C4-2B (cell line): ENCODE measurements around the gene GDPGP1.
A peak's percentile ranks its signal among the peaks of the same experiment; 100 is the strongest.
"Not testable (repeated sequence)": the region's sequence is repeated elsewhere in the genome, so short reads cannot be mapped to it uniquely, and the experiment has no call there.

Source experiments
- H3K27ac ChIP-seq: fragments of 450-650 bp; 2 replicates; pipeline ENCODE4 v1.5.1; 2017
- ZFX ChIP-seq: fragments of 450-650 bp; IDR thresholded peaks from 2 replicates; pipeline ENCODE4 v1.6.1; 2017
- TF ChIP-seq, protein P1 (sequence below): fragments of 450-650 bp; conservative IDR thresholded peaks from 2 replicates; pipeline ENCODE4 v1.5.1; 2017; ENCODE audit warnings: mild to moderate bottlenecking

GDPGP1 gene

DNA sequence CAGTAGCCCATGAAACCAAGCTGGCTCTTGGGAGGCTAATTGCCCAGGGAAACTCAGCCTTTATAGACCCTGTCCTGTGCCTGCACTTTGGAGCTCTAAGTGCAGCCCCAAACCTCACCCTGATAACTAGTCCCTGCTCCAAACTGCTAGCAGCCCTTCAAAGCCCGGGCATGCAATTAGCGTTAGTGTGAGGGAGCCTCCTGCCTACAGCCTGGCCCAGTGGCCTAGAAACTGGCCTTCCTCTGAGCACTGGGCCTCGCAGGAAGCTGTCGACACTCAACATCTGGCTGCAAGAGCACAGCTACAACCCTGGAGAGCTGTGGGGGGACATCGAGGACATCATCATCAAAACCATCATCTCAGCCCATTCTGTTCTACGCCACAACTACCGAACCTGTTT, 23.8 kb downstream of the GDPGP1 start:
- TF ChIP-seq, protein P1, sequence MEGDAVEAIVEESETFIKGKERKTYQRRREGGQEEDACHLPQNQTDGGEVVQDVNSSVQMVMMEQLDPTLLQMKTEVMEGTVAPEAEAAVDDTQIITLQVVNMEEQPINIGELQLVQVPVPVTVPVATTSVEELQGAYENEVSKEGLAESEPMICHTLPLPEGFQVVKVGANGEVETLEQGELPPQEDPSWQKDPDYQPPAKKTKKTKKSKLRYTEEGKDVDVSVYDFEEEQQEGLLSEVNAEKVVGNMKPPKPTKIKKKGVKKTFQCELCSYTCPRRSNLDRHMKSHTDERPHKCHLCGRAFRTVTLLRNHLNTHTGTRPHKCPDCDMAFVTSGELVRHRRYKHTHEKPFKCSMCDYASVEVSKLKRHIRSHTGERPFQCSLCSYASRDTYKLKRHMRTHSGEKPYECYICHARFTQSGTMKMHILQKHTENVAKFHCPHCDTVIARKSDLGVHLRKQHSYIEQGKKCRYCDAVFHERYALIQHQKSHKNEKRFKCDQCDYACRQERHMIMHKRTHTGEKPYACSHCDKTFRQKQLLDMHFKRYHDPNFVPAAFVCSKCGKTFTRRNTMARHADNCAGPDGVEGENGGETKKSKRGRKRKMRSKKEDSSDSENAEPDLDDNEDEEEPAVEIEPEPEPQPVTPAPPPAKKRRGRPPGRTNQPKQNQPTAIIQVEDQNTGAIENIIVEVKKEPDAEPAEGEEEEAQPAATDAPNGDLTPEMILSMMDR: no peak
- no peak for TF ChIP-seq ZFX
- H3K27ac ChIP-seq: no peak overlapping the region

DNA sequence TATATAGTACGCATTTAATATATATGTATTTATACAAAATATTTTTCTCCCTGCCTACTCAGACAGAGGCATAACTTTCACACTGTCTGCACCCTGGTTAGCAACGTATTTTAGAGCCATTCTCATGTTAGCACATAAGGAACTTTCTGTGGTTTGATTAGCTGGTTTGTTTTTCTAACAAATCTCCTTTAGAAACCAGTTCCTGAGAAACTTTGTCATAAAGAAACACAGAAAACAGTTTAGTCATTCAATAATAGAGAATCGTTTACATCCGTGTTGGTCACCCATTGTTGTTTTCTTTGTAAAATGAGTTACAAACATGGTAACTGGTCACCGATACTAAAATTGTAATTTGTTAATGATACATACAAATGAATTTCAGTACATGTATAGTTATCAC, 25.5 kb downstream of the GDPGP1 start:
- H3K27ac ChIP-seq: no peak overlapping the region
- TF ChIP-seq, protein P1: no peak
- TF ChIP-seq ZFX: no peak

GRCh38 chr15:90260731-90261130, 26.7 kb downstream of the GDPGP1 start:
- not testable (repeated sequence) for H3K27ac ChIP-seq

- H3K27ac ChIP-seq: no peak overlapping the region
- TF ChIP-seq ZFX: no peak
- TF ChIP-seq, protein P1: no peak
These were observed 27.8 kb downstream of the GDPGP1 start for GRCh38 chr15:90261811-90262210.

DNA sequence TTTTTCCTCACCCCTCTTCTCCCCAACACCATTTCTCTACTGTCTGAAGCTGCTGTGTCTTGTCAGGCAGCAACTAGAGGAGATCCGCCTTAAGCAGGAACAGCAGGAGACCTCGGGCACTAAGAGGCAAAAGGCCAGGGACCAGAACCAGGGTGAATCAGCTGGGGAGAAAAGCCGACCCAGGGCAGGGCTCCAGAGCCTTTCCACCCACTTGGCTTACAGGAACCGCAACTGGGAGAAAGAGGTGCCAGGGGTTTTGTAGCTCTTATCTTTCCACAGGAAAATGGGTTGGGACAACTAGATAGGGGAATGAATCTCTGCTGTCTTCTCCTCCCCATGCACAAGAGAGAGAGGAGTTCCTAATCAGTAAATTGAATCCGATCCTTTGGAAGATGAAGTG, 28.4 kb downstream of the GDPGP1 start:
- TF ChIP-seq ZFX: no peak
- TF ChIP-seq, protein P1: no peak
- no peak overlapping the region for H3K27ac ChIP-seq

GRCh38 chr15:90264671-90265070, 30.7 kb downstream of the GDPGP1 start:
- peak overlapping the region; percentile 90 for H3K27ac ChIP-seq
- TF ChIP-seq ZFX: no peak

DNA sequence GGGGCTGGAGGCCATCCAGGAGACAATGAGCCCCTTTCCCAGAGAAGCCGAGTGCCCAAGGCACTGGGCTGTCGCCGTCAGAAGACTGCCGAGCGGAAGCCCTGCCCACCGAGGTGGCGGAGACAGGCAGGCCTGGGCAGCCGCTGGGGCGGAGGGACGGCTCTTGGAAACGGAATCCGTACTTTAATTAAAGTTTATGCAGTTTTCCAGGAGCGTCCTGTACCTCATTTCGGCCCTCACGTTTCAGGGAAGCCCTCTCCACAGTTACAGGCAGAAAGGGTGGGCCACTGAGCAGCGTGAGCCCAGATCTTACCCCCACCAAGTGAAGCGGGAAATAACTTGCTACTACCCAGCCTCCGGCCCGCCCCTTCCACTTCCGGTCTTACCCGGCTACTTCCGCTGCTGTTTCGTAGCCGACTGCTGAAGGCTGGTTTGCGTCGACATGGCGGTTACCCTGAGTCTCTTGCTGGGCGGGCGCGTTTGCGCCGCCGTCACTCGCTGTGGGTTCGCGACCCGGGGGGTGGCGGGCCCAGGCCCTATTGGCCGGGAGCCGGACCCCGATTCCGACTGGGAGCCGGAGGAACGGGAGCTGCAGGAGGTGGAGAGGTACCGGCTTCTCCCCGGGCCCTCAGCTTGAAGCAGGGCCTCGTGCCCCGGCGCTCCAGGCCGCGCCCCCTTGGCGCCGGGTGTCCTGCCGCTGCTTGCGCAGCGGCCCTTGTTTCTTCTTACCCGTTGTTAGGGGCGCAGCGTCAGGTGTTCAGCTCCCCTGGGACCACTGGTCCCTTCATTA, 31.5 kb downstream of the GDPGP1 start, which contains the start of gene NGRN:
TSS of gene NGRN (plus strand) at position 402 of the 790 bp plus-strand sequence. CDS start at position 443, 41 bp downstream.
- TF ChIP-seq, protein P1: no peak
- peak; percentile 95 for TF ChIP-seq ZFX
- peak within 1 kb of the TSS; percentile 90 for H3K27ac ChIP-seq

DNA sequence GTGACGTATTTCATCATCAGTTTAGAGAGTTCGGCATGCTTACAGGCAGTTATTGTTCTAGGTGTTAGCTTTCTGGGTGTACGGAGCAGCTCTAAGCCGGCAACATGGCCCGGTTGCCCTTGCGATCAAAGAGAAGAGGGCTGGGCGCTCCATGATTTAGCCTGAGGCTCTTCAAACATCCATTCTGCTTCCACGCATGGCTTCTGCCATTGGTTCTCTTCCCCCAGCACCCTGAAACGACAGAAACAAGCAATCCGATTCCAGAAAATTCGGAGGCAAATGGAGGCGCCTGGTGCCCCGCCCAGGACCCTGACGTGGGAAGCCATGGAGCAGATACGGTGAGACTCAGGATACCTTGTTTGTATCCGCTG, 32.0 kb downstream of the GDPGP1 start:
- TF ChIP-seq, protein P1: no peak
- TF ChIP-seq ZFX: no peak

More for the DNA sequence above, 32.0 kb downstream of the GDPGP1 start:
- H3K27ac ChIP-seq: peak overlapping the region; percentile 90
